Stimulated activated CD8-positive, alpha-beta memory T cell treated with anti-CD3 and anti-CD28 coated beads, Interleukin-2, amount 100 ng/mL, for 1 hour (primary cell): Measurements from ENCODE around the gene PRODH2.
"Not testable (repeated sequence)": the region's sequence is repeated elsewhere in the genome, so short reads cannot be mapped to it uniquely, and the experiment has no call there.

Experiments
- DNase-seq, 2 donors: peaks; one replicate each; pipeline ENCODE4 v3.0.0-alpha.2; 2020; ENCODE audit warnings: low read depth in 2 of 2

Gene PRODH2

GRCh38 chr19:35781650-35782049 is 31.0 kb downstream of the PRODH2 start:
- DNase-seq: no peak

GRCh38 chr19:35780717-35781116 is 31.9 kb downstream of the PRODH2 start:
- DNase-seq: no peak

- DNase-seq: no peak
These were observed 32.6 kb downstream of the PRODH2 start for GRCh38 chr19:35780058-35780457.

- no peak for DNase-seq
These were observed 33.6 kb downstream of the PRODH2 start for GRCh38 chr19:35779033-35779432.

GRCh38 chr19:35777961-35778360 is 34.7 kb downstream of the PRODH2 start:
- no peak for DNase-seq

GRCh38 chr19:35777086-35777841 is 35.4 kb downstream of the PRODH2 start:
- no peak for DNase-seq

- DNase-seq: no peak
These were observed 36.4 kb downstream of the PRODH2 start for GRCh38 chr19:35776102-35776788.

- DNase-seq: peak; percentile 96 to 99
These were observed 37.1 kb downstream of the PRODH2 start, which contains the start of gene ARHGAP33 for GRCh38 chr19:35775298-35776101. TSS of gene ARHGAP33 (plus strand) at chr19:35775564. CDS start at chr19:35775659, 95 bp downstream.

- no peak for DNase-seq
These were observed 37.7 kb downstream of the PRODH2 start for GRCh38 chr19:35775046-35775297.

GRCh38 chr19:35774274-35775045 is 38.2 kb downstream of the PRODH2 start:
- DNase-seq: no peak

GRCh38 chr19:35773020-35773806 is 39.4 kb downstream of the PRODH2 start:
- no peak for DNase-seq

GRCh38 chr19:35772362-35772761 is 40.3 kb downstream of the PRODH2 start:
- not testable (repeated sequence) for DNase-seq

GRCh38 chr19:35768082-35768421 is 44.6 kb downstream of the PRODH2 start:
- DNase-seq: no peak

- no peak for DNase-seq
These were observed 45.2 kb downstream of the PRODH2 start for GRCh38 chr19:35767288-35768081.

- no peak for DNase-seq
These were observed 46.0 kb downstream of the PRODH2 start for GRCh38 chr19:35766571-35767104.

GRCh38 chr19:35764432-35765315 is 48.0 kb downstream of the PRODH2 start:
- DNase-seq: no peak

- DNase-seq: no peak
These were observed 51.8 kb downstream of the PRODH2 start for GRCh38 chr19:35760711-35761349.

GRCh38 chr19:35759697-35760096 is 52.9 kb downstream of the PRODH2 start:
- no peak for DNase-seq
